PC-9 (cell line): ENCODE data around the gene TSC1. TPM values are rescaled to one million over a fixed set of nuclear protein-coding genes. Genes with fewer than 3 reads are reported as not detected.

ENCODE experiments used
- BruUV-seq: library from RNA; stranded (reverse); fragments of 400-500 nt; replicated peaks from 2 replicates; lab custom pipeline; 2021; lab: Mats Ljungman, UMichigan
- CTCF ChIA-PET: fragments of 300-600 bp; sonication (Branson Sonifier 250); formaldehyde crosslinking; loops from one replicate; lab custom pipeline; 2022; ENCODE audit warnings: antibody characterized with exemption; lab: Charles Lee
- POLR2A ChIA-PET: fragments of 300-600 bp; sonication (Branson Sonifier 250); formaldehyde crosslinking; loops from one replicate; lab custom pipeline; 2022; ENCODE audit warnings: antibody characterized with exemption; ENCODE audit not compliant: unreplicated experiment; lab: Charles Lee
- DNase-seq, 2 experiments: peaks; one replicate each; pipeline versions ENCODE4 v3.0.0 to v3.0.0-alpha.2; 2015 to 2022; ENCODE audit warnings: mixed read lengths in 1 of 2
- H2AFZ ChIP-seq: fragments of 200-600 bp; sonication (generic); 2 replicates; pipeline ENCODE4 v1.8.1; 2017; ENCODE audit warnings: antibody characterized with exemption
- H3F3A ChIP-seq: fragments of 200-600 bp; sonication (generic); 2 replicates; pipeline ENCODE4 v1.8.1; 2017; ENCODE audit warnings: antibody characterized with exemption, mild to moderate bottlenecking, low read depth; ENCODE audit not compliant: insufficient read depth
- H3K27ac ChIP-seq: fragments of 200-600 bp; sonication (generic); 2 replicates; pipeline ENCODE4 v1.6.1; 2016; ENCODE audit warnings: mixed run types
- H3K27me3 ChIP-seq: fragments of 200-600 bp; sonication (generic); 2 replicates; pipeline ENCODE4 v1.6.1; 2016; ENCODE audit warnings: low read depth, mixed run types; ENCODE audit not compliant: insufficient read depth
- H3K36me3 ChIP-seq: fragments of 200-600 bp; sonication (generic); 2 replicates; pipeline ENCODE4 v1.6.1; 2016; ENCODE audit warnings: low read depth, mixed run types
- H3K4me1 ChIP-seq: fragments of 200-600 bp; sonication (generic); replicated peaks from 2 replicates; pipeline ENCODE4 v1.6.1; 2016; ENCODE audit warnings: mixed run types; ENCODE audit not compliant: insufficient read depth
- H3K4me2 ChIP-seq: fragments of 200-600 bp; sonication (generic); 2 replicates; pipeline ENCODE4 v1.6.1; 2017; ENCODE audit warnings: mixed run types
- H3K4me3 ChIP-seq: fragments of 200-600 bp; sonication (generic); 2 replicates; pipeline ENCODE4 v1.6.1; 2016; ENCODE audit warnings: mixed run types
- H3K79me2 ChIP-seq: fragments of 200-600 bp; sonication (generic); 2 replicates; pipeline ENCODE4 v1.6.1; 2017; ENCODE audit warnings: low read depth, mixed run types
- H3K9me2 ChIP-seq: fragments of 200-600 bp; sonication (generic); 2 replicates; pipeline ENCODE4 v1.8.1; 2017; ENCODE audit warnings: mild to moderate bottlenecking; ENCODE audit not compliant: insufficient read depth
- H3K9me3 ChIP-seq: fragments of 200-600 bp; sonication (generic); 2 replicates; pipeline ENCODE4 v1.8.1; 2016; ENCODE audit warnings: low read depth; ENCODE audit not compliant: insufficient read depth
- H4K20me1 ChIP-seq: fragments of 200-600 bp; sonication (generic); 2 replicates; pipeline ENCODE4 v1.8.1; 2017; ENCODE audit not compliant: insufficient read depth
- EZH2 ChIP-seq: fragments of 200-600 bp; sonication (generic); IDR thresholded peaks from 2 replicates; pipeline ENCODE4 v1.8.0; 2017; ENCODE audit warnings: antibody characterized with exemption, low read depth
- intact Hi-C: fragments of 100-400 bp; cut with micrococcal nuclease; formaldehyde crosslinking; loops from one replicate; pipeline ENCODE4 v1.10.0; 2022; ENCODE audit not compliant: unreplicated experiment
- total RNA-seq: library from RNA; stranded (reverse); gene quantifications from 2 replicates; pipeline ENCODE4 v1.2.3, GENCODE V29; 2021
- TF ChIP-seq, protein P1 (sequence below): fragments of 200-600 bp; sonication (generic); conservative IDR thresholded peaks from 2 replicates; pipeline ENCODE4 v1.6.1; 2017; ENCODE audit warnings: mixed run types, antibody characterized with exemption, mild to moderate bottlenecking, moderate library complexity

Gene TSC1
- total RNA-seq, 1 experiment from 2014 or later: 61.0 TPM

GRCh38 chr9:132927704-132928103 lies 16.7 kb downstream of the TSC1 start:
- no peak overlapping the region for H3K27ac ChIP-seq
- CTCF ChIA-PET: no interaction called here
- H3K4me1 ChIP-seq: no peaks in the 10 kb centered on the region
- POLR2A ChIA-PET: no interaction called here
- peaks cover 4% of the 10 kb centered on the region; the same call in 1 of the 2 replicates for H4K20me1 ChIP-seq
- no peaks in the 10 kb centered on the region for H3K9me2 ChIP-seq
- no peaks in the 10 kb centered on the region; the same call in 1 of the 2 replicates for H3K79me2 ChIP-seq
- TF ChIP-seq, protein P1, sequence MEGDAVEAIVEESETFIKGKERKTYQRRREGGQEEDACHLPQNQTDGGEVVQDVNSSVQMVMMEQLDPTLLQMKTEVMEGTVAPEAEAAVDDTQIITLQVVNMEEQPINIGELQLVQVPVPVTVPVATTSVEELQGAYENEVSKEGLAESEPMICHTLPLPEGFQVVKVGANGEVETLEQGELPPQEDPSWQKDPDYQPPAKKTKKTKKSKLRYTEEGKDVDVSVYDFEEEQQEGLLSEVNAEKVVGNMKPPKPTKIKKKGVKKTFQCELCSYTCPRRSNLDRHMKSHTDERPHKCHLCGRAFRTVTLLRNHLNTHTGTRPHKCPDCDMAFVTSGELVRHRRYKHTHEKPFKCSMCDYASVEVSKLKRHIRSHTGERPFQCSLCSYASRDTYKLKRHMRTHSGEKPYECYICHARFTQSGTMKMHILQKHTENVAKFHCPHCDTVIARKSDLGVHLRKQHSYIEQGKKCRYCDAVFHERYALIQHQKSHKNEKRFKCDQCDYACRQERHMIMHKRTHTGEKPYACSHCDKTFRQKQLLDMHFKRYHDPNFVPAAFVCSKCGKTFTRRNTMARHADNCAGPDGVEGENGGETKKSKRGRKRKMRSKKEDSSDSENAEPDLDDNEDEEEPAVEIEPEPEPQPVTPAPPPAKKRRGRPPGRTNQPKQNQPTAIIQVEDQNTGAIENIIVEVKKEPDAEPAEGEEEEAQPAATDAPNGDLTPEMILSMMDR: no peak
- no peak for TF ChIP-seq EZH2
- H3K36me3 ChIP-seq: peaks cover 23% of the 10 kb centered on the region; the same call in 1 of the 2 replicates
- DNase-seq: no peak
- no peak overlapping the region for H2AFZ ChIP-seq
- no peak overlapping the region for H3K4me2 ChIP-seq
- no TSS peak for BruUV-seq
- intact Hi-C loops: no loop called here
- H3K9me3 ChIP-seq: no peaks in the 10 kb centered on the region
- H3K4me3 ChIP-seq: no peak overlapping the region
- no peaks in the 10 kb centered on the region for H3K27me3 ChIP-seq
- H3F3A ChIP-seq: no peaks in the 10 kb centered on the region

DNA sequence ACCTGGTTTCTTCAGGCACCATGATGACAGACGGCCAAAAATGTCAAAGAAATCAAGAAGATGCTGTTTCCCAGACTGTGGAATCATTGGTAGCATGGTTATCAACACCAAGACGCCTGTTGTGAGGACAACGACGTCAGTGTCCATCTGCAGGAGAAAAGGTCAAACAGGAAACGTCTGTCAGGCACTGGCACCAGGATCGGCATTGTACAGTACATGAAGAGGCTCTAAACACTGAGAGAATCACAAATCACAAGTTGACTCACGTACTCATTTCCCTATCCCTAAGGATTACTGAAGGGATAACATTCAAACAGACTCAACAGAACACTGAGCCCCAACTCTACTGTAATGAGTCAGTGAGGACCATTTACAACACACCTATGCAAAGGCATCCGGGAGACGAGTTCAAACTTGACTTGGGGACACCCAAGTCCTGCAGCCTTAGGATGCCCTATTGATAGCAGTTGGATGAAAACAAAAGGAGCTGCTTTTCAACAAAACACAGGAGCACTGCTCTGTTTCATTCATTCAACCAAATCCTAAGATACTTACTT lies 21.0 kb downstream of the TSC1 start:
- Histone ChIP-seq H4K20me1 (peaks cover 4% of the 10 kb centered on the region; the same call in 1 of the 2 replicates), H3K27me3 (no peaks in the 10 kb centered on the region), H3K36me3 (peaks cover 36% of the 10 kb centered on the region), H2AFZ (no peak overlapping the region), H3K4me1 (no peaks in the 10 kb centered on the region), H3K79me2 (no peaks in the 10 kb centered on the region), H3F3A (no peaks in the 10 kb centered on the region), H3K27ac (no peak overlapping the region), H3K9me2 (no peaks in the 10 kb centered on the region; the same call in 1 of the 2 replicates), H3K4me2 (no peak overlapping the region), H3K4me3 (no peak overlapping the region), H3K9me3 (no peaks in the 10 kb centered on the region)
- TF ChIP-seq, protein P1: no peak
- TF ChIP-seq EZH2: no peak
- BruUV-seq: no TSS peak
- ChIA-PET POLR2A (no interaction called here), CTCF (no interaction called here)
- no peak for DNase-seq
- intact Hi-C loops: no loop called here

- Histone ChIP-seq H3K4me2 (no peak overlapping the region), H2AFZ (no peak overlapping the region), H3K79me2 (no peaks in the 10 kb centered on the region), H3K36me3 (peaks cover 26% of the 10 kb centered on the region), H3K27ac (no peak overlapping the region), H3K9me2 (no peaks in the 10 kb centered on the region; the same call in 1 of the 2 replicates), H3K9me3 (no peaks in the 10 kb centered on the region), H3K4me3 (no peak overlapping the region), H3K4me1 (no peaks in the 10 kb centered on the region), H3K27me3 (no peaks in the 10 kb centered on the region), H4K20me1 (peaks cover 6% of the 10 kb centered on the region; the same call in 1 of the 2 replicates), H3F3A (no peaks in the 10 kb centered on the region)
- TF ChIP-seq, protein P1: no peak
- no peak for TF ChIP-seq EZH2
- ChIA-PET CTCF (no interaction called here), POLR2A (no interaction called here)
- no peak for DNase-seq
- intact Hi-C loops: no loop called here
- no TSS peak for BruUV-seq
Measured at GRCh38 chr9:132919614-132920268, 24.7 kb downstream of the TSC1 start.
